GM12864 (cell line): ENCODE data around the gene ITPK1.

Experiments
- DNase-seq: peaks from one replicate; pipeline ENCODE4 v3.0.0-alpha.2; 2011; ENCODE audit warnings: low read depth
- H3K4me3 ChIP-seq: 2 replicates; pipeline ENCODE4 v1.5.1; 2011; ENCODE audit warnings: mild to moderate bottlenecking, low read depth, low read length, control low read depth
- TF ChIP-seq, protein P1 (sequence below): IDR thresholded peaks from 2 replicates; pipeline ENCODE4 v1.5.1; 2011; ENCODE audit warnings: low read depth, mild to moderate bottlenecking, moderate library complexity, low read length, control low read depth, inconsistent platforms; ENCODE audit errors: missing control alignments

ITPK1 gene

GRCh38 chr14:93042968-93043940 is 72.5 kb downstream of the ITPK1 start:
- no peak for DNase-seq
- TF ChIP-seq, protein P1, sequence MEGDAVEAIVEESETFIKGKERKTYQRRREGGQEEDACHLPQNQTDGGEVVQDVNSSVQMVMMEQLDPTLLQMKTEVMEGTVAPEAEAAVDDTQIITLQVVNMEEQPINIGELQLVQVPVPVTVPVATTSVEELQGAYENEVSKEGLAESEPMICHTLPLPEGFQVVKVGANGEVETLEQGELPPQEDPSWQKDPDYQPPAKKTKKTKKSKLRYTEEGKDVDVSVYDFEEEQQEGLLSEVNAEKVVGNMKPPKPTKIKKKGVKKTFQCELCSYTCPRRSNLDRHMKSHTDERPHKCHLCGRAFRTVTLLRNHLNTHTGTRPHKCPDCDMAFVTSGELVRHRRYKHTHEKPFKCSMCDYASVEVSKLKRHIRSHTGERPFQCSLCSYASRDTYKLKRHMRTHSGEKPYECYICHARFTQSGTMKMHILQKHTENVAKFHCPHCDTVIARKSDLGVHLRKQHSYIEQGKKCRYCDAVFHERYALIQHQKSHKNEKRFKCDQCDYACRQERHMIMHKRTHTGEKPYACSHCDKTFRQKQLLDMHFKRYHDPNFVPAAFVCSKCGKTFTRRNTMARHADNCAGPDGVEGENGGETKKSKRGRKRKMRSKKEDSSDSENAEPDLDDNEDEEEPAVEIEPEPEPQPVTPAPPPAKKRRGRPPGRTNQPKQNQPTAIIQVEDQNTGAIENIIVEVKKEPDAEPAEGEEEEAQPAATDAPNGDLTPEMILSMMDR: no peak
- no peak overlapping the region for H3K4me3 ChIP-seq

- no peak overlapping the region for H3K4me3 ChIP-seq
- no peak for DNase-seq
- TF ChIP-seq, protein P1: no peak
Observed at GRCh38 chr14:93041830-93042229, 73.9 kb downstream of the ITPK1 start.

GRCh38 chr14:93040982-93041381 is 74.7 kb downstream of the ITPK1 start:
- no peak for DNase-seq
- TF ChIP-seq, protein P1: no peak
- H3K4me3 ChIP-seq: no peak overlapping the region

DNA sequence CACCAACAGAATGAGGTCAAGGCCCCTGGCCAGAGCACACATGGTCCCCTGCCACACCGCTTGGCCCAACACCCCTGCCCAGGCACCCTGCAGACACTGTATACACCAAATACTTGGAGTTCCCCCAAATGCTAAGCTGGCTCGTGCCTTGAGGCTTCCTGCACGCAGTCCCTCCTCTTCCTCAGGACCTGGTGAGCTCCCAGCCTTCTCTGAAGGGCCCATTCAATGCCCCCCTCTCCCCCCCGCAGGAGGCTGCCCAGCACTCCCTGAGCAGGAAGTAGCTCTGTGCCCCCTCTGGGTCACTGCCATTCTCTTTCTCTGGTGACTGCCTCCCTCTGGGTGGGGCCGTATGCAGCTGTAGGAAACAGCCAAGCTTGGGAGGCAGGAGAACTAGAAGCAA is 75.3 kb downstream of the ITPK1 start:
- no peak overlapping the region for H3K4me3 ChIP-seq
- TF ChIP-seq, protein P1: no peak
- DNase-seq: no peak

DNA sequence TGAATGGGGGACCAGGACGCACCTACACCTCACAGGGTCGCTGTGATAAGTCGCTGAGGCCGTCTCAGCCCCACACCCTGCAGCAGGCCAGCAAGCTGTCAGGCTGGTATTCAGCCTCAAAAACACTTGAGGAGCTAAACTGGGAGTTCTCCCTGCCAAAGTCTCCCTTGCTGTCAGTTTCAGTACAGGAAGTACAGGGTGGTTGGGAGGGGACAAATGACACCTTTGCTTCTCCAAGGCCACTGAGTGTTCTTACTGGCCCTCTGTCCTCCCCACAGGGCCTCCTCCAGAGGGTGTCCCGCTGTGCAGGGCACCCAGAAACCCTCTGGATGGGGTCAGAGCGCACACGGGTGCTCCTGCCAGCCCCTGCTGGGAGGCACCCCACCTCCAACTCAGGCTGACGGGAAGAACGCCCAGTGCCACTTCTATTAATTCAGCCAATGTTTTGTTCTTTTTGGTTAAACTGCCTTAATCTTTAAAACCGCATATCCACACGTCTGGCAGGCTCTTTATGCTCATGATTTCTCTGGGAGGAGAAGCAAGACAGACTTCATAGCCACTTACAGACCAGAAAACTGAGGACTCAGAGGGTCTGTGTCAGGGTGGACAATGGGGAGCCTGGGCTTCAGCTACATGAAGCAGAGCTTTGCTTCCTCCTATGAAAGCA is 75.9 kb downstream of the ITPK1 start:
- no peak overlapping the region for H3K4me3 ChIP-seq
- TF ChIP-seq, protein P1: no peak
- no peak for DNase-seq

- DNase-seq: no peak
- TF ChIP-seq, protein P1: no peak
- no peak overlapping the region for H3K4me3 ChIP-seq
Observed at GRCh38 chr14:93037351-93037750, 78.4 kb downstream of the ITPK1 start.
